ENCODE results near the gene CXCR4.

The CXCR4 gene

GRCh38 chr2:136131961-136132824 lies 14.2 kb upstream of the CXCR4 start:
- DNase-seq (ENCODE audit: low read depth in 2 of 2, low spot score in 1 of 2), result no peak

- no peak for DNase-seq (ENCODE audit: low read depth in 2 of 2, low spot score in 1 of 2)
These were observed 13.6 kb upstream of the CXCR4 start for GRCh38 chr2:136131484-136131960.

DNA sequence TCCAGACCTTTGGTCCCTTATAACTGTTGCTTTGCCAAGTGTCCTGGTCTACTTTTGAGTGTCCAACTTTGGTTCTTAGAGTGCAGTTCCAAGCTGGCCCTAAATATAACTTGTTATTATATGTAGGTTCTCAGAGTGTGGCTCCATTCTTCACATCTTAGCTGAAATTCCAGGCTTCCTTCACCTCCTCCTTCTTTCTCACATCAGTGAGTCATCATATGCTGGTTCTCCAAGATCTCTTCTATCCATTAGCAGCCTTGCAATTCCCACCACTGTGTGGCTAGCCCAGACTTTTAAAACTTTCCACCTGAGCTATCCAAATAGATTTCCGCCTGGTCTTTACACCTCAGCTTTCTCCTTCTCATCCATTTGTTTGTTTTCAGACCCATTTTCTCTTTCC lies 12.6 kb upstream of the CXCR4 start:
- no peak for DNase-seq (ENCODE audit: low read depth in 2 of 2, low spot score in 1 of 2)

GRCh38 chr2:136130045-136130444 lies 12.1 kb upstream of the CXCR4 start:
- DNase-seq (ENCODE audit: low read depth in 2 of 2, low spot score in 1 of 2), result no peak

DNA sequence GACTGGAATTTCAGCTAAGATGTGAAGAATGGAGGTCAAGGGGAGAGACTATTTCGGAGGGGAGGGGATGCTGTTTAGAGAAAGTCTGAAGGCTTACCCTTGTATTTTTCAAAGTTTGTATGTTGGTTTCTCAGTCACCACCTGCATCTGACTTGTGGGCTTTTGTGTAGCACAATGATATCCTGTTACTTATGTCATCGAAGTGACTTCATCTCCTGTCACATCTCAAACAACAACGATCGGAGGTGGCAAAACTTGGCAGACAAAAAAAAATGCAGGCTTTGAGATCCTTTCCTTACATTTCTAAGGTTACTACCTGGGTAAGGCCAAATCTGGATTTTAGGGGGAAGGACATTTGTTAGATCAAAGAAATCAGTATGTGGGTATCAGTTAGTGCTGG lies 11.7 kb upstream of the CXCR4 start:
- no peak for DNase-seq (ENCODE audit: low read depth in 2 of 2, low spot score in 1 of 2)

DNA sequence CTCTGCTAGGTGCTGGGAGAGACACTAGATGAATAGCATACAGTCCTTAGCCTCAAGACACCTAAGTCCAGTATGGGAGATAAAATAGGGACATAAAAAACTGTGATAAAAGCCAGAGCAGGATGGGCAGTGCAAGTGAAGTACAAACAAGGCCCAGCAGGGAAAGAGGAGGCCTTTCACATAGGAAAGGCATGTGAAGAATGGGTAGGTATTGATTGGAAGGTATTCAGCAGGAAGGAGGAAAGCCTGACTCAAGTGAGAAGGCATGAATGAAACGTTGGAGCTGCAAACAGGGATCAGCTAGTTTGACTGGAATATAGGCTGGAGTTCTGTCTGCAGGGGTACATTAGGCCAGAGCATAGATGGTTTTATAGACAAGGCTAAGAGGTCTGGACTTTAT lies 11.0 kb upstream of the CXCR4 start:
- no peak for DNase-seq (ENCODE audit: low read depth in 2 of 2, low spot score in 1 of 2)

GRCh38 chr2:136128366-136128765 lies 10.4 kb upstream of the CXCR4 start:
- DNase-seq (ENCODE audit: low read depth in 2 of 2, low spot score in 1 of 2), result no peak

DNA sequence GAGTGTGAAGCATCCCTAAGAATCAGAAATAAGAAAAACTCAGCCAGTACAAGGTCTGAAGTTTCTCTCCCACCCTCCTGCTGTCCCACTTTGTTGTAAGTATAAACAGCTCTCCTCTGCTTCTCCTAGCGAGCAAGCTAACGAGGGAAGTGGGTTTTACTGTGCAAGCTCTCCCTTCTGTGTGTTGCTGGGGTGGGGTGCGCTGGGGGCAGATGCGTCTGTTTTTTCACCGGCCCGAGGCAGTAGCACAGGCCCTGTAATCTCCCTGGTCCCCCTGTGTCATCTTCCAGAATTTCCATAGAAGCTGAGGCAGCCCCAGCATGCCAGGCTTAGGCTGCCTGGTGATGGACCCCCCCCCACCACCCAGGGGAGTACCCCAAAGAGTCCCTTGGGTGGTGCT lies 9.4 kb upstream of the CXCR4 start:
- DNase-seq (ENCODE audit: low read depth in 2 of 2, low spot score in 1 of 2), result no peak

DNA sequence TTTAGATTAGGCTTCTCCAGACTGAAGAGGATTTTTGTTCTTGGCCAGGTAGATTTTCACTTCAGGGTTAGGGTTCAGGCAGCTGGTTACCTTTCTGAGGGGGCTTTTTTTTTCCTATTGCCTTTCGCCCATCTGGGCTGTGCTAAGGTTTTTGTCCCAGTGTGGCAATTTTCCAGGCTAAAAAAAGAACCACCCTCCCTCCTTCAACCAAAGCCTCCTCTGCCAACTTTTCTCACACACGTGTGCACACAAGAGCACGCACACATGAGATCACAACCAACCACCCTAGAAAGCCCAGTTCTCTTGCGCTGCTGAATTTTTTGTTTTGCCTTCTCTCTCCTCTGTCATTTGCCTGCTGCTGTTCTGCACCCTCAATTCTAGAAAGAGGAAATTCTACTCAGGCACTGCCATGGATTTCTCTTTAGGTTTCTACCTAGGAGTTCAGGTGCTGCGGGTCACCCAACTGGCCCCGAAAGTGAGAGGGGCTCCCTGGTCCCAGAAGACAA lies 8.5 kb upstream of the CXCR4 start:
- DNase-seq (ENCODE audit: low read depth in 2 of 2, low spot score in 1 of 2), result no peak

- no peak for DNase-seq (ENCODE audit: low read depth in 2 of 2, low spot score in 1 of 2)
These were observed 8.1 kb upstream of the CXCR4 start for GRCh38 chr2:136126021-136126420.

DNA sequence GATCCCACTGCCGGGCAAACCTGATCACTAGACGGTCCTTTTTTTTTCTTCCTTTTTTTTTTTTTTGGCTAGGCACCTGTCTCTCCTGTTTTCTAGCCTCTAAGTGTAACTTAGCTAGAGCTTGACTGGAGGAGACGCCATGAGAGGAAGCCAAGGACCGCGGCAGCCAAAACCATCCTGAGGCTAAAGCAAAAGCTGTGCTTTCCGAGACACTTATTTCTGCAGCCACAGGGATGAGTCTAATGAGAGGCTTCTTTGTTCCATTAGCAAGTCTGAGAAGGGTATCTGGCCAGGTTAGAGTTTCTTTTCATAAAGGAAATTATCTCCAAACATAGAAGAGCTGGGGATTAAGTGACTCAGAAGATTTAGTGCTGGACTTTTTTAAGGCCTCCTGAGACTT lies 7.3 kb upstream of the CXCR4 start:
- no peak for DNase-seq (ENCODE audit: low read depth in 2 of 2, low spot score in 1 of 2)

- no peak for DNase-seq (ENCODE audit: low read depth in 2 of 2, low spot score in 1 of 2)
These were observed 6.9 kb upstream of the CXCR4 start for GRCh38 chr2:136124805-136125204.

- no peak for DNase-seq (ENCODE audit: low read depth in 2 of 2, low spot score in 1 of 2)
These were observed 4.7 kb upstream of the CXCR4 start for GRCh38 chr2:136122661-136123060.

- DNase-seq (ENCODE audit: low read depth in 2 of 2, low spot score in 1 of 2), result no peak
These were observed 3.4 kb upstream of the CXCR4 start for GRCh38 chr2:136121204-136121910.

DNA sequence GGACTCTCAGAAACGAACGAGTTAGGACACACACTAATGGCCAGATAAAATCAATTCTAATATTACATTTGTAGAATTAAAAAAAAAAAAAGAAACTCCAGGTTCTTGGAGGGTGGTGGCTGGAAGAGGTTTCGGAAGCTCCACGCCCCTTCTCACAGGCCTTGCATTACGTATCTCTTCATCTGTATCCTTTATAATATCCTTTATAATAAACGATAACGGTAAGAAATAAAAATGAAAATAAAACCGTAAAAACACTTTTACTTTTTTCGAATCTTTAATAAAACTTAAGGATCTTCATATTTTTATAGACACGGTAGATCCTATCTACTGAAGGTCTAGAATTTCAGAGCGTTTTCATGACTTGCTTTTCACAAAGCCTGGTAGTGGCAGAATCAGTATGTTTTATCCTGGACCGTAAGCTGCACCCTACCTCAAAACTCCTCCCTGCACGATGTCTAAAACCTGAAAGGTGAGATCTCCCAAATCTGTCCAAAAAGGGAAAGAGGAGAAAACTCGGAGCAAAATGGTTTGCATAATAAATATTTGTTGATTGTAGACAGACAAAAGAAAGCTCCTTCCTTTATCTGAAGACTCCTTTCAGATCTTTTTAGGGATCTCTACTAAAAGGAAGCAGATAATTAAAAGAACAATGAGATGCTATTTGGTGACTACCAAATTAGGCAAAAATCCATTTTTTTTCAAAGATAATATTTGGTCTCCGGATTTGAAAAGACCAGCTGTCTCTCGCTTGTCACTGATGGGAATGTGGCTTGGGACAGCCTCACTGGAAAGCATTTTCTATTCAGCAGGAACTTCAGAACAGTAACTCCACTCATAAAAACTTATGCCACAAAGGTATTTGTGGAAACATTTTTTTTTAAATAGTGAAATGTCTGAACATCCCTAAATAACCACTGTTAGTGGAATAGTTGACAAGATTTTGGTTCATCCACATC lies 2.0 kb upstream of the CXCR4 start:
- no peak for DNase-seq (ENCODE audit: low read depth in 2 of 2, low spot score in 1 of 2)

DNA sequence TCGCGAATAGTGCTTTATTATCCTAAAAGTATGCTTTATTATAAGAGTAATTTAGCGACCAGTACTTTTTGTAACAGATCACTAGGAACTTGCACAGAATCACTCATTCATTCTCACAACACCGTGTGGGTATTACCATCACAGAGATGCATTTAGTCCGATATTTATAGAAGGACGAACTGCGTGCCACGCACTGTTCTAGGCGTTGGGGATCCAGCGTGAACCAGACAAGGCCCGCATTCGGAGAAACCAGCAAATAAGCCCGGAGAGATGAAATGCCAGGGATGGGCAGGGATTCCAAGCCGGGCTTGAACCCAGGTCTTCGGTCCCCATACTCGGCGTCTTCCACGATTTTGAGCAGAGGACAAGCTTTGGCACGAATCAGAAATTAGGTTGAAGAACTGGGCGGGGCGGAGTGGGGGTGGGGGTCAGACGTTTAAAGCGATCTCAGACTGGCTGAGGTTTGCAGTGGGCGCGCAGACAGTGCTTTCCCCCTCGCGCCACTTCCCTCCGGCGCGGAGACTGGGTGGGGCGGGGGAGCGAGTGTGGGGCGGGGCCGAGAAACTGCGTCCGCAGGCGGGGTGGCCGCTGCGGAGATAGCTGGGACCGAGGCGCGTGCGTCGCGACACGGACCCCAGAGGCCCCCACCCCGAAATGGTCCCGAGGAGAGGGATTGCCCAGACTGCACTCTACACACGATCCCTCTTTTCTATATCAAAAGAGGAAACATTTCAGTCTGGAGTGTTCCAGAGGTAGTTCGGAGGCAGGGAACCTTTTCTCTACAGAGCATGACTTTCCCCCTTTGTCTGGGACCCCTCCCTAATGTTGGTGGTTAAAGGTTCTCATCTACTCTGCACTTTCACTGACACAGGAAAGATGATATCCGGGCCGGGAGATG lies 1.1 kb upstream of the CXCR4 start:
- peak; percentile 62 to 80 for DNase-seq (ENCODE audit: low read depth in 2 of 2, low spot score in 1 of 2)

- no peak for DNase-seq (ENCODE audit: low read depth in 2 of 2, low spot score in 1 of 2)
These were observed 533 bp downstream of the CXCR4 start for GRCh38 chr2:136117391-136117841.

GRCh38 chr2:136116813-136117390 lies 1.0 kb downstream of the CXCR4 start:
- no peak for DNase-seq (ENCODE audit: low read depth in 2 of 2, low spot score in 1 of 2)

DNA sequence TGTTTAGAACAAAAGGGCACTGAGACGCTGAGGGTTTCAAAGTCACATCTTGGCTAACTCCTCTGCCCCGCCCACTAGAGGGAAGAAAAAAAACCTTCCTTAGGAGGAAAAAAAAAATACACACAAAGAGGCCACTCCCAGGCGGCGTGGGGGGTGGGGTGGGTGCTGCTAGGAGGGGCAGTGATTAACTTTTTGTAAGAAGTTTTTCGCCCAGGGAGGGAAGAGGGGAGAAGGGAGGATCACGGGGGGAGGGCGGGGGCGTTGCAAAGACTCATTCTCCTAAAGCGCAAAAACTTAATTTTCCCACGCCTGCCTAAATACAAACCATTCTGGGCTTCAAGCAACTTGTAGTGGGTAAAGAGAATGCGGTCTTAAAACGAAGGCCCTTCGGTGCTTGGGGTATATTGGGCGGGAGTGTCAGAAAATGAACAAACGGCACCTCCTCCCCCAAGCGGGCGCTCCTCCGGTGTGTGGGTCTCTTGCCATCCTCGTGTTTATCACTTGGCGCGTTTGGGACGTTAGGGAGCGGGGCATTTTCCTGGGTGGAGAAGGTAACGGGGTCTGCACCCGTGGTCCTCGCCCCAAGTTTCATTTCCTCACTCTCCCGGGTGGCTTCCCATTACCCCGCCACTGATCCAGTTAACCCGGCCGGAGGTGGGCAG lies 1.7 kb downstream of the CXCR4 start:
- peak; percentile 58 to 70 for DNase-seq (ENCODE audit: low read depth in 2 of 2, low spot score in 1 of 2)
